ENCODE results near the gene PAFAH2.

Gene PAFAH2

DNA sequence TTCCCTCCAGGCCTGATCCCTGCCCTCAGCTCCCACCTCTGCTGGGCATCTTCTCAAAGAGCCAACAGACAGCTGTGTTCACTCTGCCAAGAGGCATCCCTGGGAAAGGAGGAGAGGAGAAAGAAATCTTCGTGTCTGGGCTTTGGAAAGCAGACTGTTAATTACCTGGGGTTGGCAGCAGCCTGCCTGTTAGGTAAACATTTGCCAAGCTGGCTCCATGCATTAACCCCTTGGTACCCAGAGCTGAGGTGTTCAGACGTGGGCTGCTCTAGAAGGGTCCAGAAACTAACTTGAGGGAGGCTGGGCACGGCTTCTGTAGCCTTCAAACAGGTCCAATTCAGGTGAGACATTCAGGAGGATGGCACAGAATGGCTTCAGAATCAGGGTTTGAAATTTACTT lies 15.0 kb upstream of the PAFAH2 start:
- H3K4me3 ChIP-seq (ENCODE audit: low read depth, low read length) = no peak overlapping the region
- TF ChIP-seq, protein P1, sequence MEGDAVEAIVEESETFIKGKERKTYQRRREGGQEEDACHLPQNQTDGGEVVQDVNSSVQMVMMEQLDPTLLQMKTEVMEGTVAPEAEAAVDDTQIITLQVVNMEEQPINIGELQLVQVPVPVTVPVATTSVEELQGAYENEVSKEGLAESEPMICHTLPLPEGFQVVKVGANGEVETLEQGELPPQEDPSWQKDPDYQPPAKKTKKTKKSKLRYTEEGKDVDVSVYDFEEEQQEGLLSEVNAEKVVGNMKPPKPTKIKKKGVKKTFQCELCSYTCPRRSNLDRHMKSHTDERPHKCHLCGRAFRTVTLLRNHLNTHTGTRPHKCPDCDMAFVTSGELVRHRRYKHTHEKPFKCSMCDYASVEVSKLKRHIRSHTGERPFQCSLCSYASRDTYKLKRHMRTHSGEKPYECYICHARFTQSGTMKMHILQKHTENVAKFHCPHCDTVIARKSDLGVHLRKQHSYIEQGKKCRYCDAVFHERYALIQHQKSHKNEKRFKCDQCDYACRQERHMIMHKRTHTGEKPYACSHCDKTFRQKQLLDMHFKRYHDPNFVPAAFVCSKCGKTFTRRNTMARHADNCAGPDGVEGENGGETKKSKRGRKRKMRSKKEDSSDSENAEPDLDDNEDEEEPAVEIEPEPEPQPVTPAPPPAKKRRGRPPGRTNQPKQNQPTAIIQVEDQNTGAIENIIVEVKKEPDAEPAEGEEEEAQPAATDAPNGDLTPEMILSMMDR (IDR thresholded peaks at IDR 0.05; ENCODE audit: borderline replicate concordance, insufficient read depth, low read depth, low read length) = no peak

DNA sequence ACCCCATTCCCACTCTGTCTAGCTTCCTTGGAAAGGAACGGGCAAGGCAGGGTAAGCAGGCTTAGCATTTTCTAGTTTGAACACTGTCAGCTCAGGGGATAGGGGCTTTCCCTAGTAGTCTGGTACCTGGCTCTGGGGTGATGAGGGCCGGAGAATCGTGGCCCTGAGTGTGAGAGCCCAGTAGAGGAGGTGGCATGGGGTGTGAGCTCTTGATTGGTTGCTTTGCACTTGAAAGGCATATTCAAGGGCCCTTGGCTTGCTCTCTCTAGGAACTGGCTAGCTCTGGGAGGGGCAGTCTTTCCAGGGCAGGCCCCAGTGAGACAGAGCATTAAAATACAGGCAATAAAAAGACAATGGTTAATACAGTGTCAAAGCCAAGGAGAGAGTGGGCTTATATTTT lies 13.0 kb upstream of the PAFAH2 start:
- TF ChIP-seq, protein P1 (IDR thresholded peaks at IDR 0.05; ENCODE audit: borderline replicate concordance, insufficient read depth, low read depth, low read length) = no peak
- H3K4me3 ChIP-seq (ENCODE audit: low read depth, low read length) = no peak overlapping the region

DNA sequence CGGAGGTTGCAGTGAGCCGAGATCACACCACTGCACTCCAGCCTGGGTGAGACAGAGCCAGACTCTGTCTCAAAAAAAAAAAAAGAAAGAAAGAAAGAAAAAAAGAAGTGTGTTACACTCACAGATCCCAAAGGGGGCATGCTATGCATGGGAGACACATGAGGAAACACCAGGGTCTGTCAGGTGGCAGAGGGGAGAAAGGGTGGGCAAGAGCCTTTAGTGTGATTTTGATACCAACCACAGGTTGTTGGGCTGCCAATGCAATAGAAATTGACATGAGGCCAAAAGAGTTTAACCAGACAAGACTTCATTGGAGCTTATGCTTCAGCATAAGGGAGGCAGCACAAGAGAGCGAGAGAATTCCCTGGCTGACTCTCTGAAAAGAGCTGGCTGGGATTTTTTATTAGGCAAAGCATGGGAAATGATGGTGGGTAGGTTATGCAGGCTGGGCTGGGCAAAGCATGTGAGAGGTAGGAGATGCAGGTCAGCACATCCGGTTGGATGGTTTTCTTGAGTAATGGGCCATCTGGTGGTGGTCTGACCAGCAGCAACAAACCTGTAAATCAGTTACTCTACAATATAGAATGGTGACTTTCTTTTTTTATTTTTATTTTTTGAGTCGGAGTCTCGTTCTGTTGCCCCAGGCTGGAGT lies 12.1 kb upstream of the PAFAH2 start:
- TF ChIP-seq, protein P1 (IDR thresholded peaks at IDR 0.05; ENCODE audit: borderline replicate concordance, insufficient read depth, low read depth, low read length) = no peak
- no peak overlapping the region for H3K4me3 ChIP-seq (ENCODE audit: low read depth, low read length)

DNA sequence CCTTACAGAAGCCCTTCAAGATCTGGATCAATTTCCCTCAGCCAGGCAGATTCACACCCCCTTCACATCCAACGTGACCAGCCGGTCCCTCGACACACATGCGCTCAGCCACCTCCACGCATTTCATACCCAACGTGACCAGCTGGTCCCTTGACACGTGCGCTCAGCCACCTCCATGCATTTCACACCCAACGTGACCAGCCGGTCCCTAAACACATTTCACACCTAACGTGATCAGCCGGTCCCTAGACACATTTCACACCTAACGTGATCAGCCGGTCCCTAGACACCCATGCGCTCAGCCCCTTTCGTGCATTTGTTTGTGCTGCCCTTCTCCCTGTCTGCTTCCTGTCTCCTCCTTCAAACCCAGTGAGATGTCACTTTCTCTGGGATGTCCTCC lies 8.8 kb upstream of the PAFAH2 start:
- TF ChIP-seq, protein P1 (IDR thresholded peaks at IDR 0.05; ENCODE audit: borderline replicate concordance, insufficient read depth, low read depth, low read length) = no peak
- no peak overlapping the region for H3K4me3 ChIP-seq (ENCODE audit: low read depth, low read length)

- H3K4me3 ChIP-seq (ENCODE audit: low read depth, low read length) = no peak overlapping the region
- TF ChIP-seq, protein P1 (IDR thresholded peaks at IDR 0.05; ENCODE audit: borderline replicate concordance, insufficient read depth, low read depth, low read length) = no peak
Measured at GRCh38 chr1:26005434-26006105, 7.7 kb upstream of the PAFAH2 start.

GRCh38 chr1:26003756-26004155 lies 5.9 kb upstream of the PAFAH2 start:
- H3K4me3 ChIP-seq (ENCODE audit: low read depth, low read length) = no peak overlapping the region
- TF ChIP-seq, protein P1 (IDR thresholded peaks at IDR 0.05; ENCODE audit: borderline replicate concordance, insufficient read depth, low read depth, low read length) = no peak

- TF ChIP-seq, protein P1 (IDR thresholded peaks at IDR 0.05; ENCODE audit: borderline replicate concordance, insufficient read depth, low read depth, low read length) = no peak
- no peak overlapping the region for H3K4me3 ChIP-seq (ENCODE audit: low read depth, low read length)
Measured at GRCh38 chr1:26003262-26003661, 5.4 kb upstream of the PAFAH2 start.
